Measurements from ENCODE around the gene CHRM2.

Gene CHRM2

DNA sequence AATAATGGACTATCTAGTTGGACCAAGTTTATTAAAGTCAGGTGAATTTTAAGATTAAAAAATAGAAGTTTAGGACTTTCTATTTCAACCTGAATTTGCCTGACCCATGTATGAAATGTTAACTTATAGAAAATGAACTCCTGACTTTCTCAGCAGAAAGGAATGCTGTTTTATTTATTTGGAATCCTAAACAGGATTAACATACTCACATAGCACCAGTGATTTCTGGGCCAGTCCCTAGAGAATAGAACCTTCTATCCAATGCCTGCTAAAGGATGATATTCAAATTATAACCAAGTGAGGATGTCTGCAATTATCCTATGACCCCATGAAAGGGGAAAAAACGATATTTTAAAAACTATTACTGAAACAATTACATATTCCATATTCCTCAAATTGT, 148.8 kb downstream of the CHRM2 start:
- FAIRE-seq: no peak
- DNase-seq (ENCODE audit: insufficient read length, low spot score): no peak

DNA sequence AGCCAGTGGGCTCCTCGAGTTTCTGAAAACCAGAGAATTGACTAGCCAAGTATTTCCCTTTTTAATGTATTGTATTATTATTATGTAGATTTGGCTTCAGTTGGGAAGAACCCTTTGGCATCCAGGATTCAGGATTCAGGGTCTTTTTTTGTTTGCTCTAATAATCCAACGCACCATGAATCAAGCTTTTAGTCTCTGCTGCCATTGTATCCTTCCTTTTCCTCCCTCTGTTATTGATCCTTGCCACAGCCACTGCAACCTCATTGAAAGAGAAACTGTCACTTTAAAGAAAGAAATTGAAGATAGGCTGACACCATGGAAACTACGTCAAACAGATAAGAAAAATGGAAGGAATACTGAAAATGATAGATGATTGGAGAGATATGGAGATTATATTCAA, 150.0 kb downstream of the CHRM2 start:
- FAIRE-seq: no peak

DNA sequence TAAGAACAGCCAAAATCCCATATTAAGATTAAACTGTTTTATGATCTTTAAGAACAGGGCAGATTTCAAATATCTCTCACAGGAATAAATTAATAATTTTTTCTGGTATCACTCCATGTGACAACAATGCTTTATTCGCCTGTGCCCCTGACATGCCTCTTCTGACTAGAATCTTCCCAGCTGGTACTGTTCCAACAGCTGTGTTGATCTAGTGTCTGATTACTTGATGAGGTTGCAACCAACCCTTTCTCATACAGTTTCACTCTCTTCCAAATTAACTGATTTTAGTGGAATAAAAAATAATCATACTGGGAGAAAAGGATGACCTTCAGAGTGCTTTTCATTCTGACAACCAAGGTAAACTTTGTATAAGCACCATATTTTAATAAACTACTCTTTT, 151.9 kb downstream of the CHRM2 start:
- DNase-seq (ENCODE audit: insufficient read length, low spot score) (no peak), FAIRE-seq (no peak)

More for the DNA sequence above, 150.0 kb downstream of the CHRM2 start:
- DNase-seq (ENCODE audit: insufficient read length, low spot score): no peak

DNA sequence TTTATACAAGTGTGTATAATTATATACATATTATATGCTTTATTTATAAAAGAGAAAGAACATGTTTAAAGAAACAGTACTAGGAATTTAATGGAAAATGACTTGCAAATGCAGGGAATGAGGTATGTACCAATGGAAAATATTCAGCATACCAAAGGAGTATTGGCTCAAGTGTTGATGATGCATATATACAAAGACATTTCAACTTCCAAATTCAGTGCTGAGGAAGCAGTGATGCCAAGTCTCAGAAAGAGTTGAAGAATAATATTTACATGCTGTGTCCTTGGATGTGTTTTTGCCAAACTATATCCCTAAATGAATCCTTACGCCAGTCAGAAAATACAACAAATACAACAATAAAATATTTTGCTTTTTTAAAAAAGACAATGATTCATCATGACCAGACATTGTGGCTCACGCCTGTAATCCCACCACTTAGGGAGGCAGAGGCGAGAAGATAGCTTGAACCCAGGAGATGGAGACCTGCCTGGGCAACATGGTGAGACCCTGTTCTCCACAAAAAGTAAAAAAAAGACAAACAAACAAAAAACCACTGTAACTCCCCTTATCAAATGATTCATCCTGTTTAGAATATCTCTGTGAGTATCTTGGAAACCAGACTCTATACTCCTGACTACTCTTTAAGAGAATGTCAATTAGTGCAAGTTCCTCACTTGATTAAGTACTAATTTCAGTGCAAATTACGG, 157.2 kb downstream of the CHRM2 start:
- no peak for DNase-seq (ENCODE audit: insufficient read length, low spot score)
- FAIRE-seq: no peak

DNA sequence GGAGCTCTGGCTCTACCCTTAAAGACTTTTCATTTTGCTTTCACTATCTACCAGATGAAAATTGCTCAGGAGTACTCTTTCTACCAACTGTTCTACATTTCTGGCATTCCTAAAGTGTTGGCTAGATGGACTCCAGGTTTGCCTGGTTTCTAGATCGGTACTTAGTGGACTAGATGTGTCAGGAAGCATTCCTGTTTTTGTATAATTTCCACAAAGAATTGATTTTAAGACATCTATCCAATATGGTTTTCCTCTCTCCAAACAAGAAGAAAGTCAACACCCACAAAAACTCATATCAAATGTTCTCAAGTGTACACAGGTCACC, 157.7 kb downstream of the CHRM2 start:
- no peak for DNase-seq (ENCODE audit: insufficient read length, low spot score)
- no peak for FAIRE-seq

DNA sequence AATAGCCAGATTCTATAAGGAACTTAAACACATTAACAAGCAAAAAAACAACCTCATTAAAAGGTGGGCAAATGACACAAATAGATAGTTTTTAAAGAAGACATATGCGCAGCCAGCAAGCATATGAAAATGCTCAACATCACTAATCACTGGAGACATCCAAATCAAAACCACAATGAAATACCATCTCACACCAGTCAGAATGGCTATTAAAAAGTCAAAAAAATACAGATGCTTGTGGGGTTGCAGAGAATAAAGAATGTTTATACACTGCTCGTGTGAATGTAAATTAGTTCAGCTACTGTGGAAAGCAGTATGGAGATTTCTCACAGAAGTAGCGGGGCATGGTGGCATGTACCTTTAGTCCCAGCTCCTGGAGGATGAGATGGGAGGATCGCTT, 164.0 kb downstream of the CHRM2 start:
- no peak for DNase-seq (ENCODE audit: insufficient read length, low spot score)
- no peak for FAIRE-seq

DNA sequence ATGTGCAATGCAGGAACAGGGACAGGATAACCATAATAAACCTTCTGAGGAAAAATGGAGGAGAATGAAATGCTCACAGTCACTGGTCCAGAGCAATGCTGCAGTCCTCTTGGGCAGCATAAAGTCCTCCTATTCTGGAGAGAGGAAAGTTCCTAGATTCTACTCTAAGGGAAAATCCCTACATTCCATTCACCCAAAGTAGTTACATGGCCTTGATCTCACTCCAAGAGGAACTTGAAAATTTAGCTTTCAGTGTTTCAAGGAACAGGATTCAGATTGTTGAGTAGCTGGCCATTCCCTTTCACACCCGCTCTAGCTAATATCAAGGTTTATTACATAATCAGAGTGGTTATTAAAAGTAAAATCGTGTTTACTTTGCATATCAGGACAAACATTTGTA, 168.3 kb downstream of the CHRM2 start:
- FAIRE-seq (no peak), DNase-seq (ENCODE audit: insufficient read length, low spot score) (no peak)

DNA sequence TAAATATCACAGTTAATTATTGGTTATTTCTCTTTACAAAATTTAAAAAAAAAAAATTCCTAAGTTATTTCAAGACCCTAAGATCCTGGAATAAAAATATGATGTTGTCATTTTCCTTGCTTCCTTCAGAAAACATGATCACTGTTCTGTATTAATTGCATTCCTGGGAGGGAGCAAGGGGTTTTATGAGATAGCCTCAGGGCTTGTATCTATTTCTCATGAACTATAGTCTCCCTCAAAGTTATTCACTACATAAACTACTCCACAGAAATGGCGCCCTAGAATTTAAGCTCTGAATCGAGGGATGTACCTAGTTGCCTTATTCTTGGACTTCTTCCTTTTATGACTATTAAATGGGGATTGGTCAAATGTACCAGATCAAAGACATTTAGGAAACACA, 170.3 kb downstream of the CHRM2 start:
- DNase-seq (ENCODE audit: insufficient read length, low spot score) (peak; percentile 2), FAIRE-seq (no peak)

DNA sequence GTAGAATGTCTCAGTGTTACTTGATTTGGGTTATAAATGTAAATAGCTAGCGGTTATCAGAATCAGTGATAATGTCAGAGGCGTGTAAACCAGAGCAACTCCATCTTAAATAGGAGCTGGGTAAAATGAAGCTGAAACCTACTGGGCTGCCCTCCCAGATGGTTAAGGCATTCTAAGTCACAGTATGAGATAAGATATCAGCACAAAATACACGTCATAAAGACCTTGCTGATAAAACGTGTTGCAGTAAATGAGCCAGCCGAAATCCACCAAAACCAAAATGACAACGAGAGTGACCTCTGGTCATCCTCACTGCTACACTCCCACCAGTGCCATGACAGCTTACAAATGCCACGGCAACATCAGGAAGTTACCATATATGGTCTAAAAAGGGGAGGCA, 172.3 kb downstream of the CHRM2 start:
- DNase-seq (ENCODE audit: insufficient read length, low spot score) (no peak), FAIRE-seq (no peak)

DNA sequence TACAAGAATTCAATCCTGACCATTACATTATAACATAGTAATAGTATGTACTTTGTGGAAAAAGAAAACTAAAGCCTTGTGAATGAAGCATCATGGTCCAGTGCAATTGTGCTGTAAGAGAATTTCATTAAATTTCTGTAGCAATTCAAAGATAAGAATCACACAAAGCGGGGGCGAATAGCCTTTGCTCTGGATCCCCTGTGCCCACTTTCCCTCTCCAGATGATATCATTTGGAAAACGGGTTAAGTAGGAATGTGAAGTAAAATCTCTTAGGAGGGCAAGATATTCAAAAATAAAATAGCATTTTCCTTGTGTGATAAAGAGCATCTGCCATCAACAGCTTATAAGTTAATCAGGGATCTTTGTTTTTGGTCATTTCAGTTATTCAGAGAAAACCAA, 177.1 kb downstream of the CHRM2 start:
- FAIRE-seq: no peak
- DNase-seq (ENCODE audit: insufficient read length, low spot score): no peak

DNA sequence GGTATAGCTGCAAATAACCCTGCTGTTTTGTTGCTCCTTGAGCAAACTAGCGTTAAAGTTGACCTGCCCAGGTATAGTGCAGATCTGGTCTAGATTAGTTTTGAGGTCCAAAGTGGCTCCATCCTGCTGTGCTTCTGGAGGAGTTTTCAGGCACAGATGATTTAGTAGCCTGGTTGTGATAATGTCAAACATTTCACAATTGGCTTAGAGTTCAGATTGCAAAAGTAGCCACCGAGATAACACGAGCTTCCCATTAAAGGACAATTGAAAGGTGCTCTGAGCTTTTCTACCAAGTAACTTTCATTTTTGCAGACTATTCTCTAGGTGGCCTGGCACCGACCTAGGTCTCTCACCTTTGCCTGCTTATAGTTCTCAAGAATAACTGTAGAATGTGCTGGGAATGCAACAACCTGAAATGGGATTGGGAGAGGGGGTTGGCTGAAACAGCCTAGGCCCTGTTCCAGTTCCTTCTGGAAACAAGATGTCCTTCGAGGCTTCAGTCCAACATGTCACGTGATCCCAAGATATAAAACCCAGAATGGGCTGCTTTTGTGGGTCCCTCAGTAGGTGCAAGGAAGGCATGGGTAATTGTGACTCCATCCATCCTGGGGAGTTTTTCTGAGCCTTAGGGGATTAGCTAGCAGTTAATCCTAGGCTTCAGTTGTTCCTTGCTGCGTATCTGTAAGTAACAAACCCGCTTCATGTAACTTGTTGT, 201.0 kb downstream of the CHRM2 start:
- no peak for DNase-seq (ENCODE audit: insufficient read length, low spot score)
- no peak for FAIRE-seq

Measured in HTR-8/SVneo (cell line).